GOT3 (cell line): Measurements from ENCODE around the gene LRRC37A2.
"Not testable (repeated sequence)": the region's sequence is repeated elsewhere in the genome, so short reads cannot be mapped to it uniquely, and the experiment has no call there.

Source experiments
- DNase-seq: peaks from one replicate; lab custom pipeline; 2025; ENCODE audit warnings: mixed read lengths; lab: John Stamatoyannopoulos, UW

Gene LRRC37A2

GRCh38 chr17:46512168-46512567, at the start of gene LRRC37A2:
LRRC37A2 (plus strand) TSS chr17:46512468; CDS start chr17:46512713, 245 bp downstream.
- DNase-seq = not testable (repeated sequence)

- DNase-seq = not testable (repeated sequence)
Measured at GRCh38 chr17:46467618-46468017, 44.6 kb upstream of the LRRC37A2 start.

- DNase-seq = not testable (repeated sequence)
Measured at GRCh38 chr17:46474489-46474888, 37.8 kb upstream of the LRRC37A2 start.

- DNase-seq = not testable (repeated sequence)
Measured at GRCh38 chr17:46475583-46475982, 36.7 kb upstream of the LRRC37A2 start.

- not testable (repeated sequence) for DNase-seq
Measured at GRCh38 chr17:46478823-46479222, 33.4 kb upstream of the LRRC37A2 start.

GRCh38 chr17:46481310-46481709, 31.0 kb upstream of the LRRC37A2 start:
- not testable (repeated sequence) for DNase-seq

- DNase-seq = not testable (repeated sequence)
Measured at GRCh38 chr17:46492021-46492420, 20.2 kb upstream of the LRRC37A2 start.

GRCh38 chr17:46499437-46500139, 12.7 kb upstream of the LRRC37A2 start:
- DNase-seq = not testable (repeated sequence)

- DNase-seq = not testable (repeated sequence)
Measured at GRCh38 chr17:46505896-46506295, 6.4 kb upstream of the LRRC37A2 start.

- not testable (repeated sequence) for DNase-seq
Measured at GRCh38 chr17:46534716-46535115, 22.4 kb downstream of the LRRC37A2 start.

- not testable (repeated sequence) for DNase-seq
Measured at GRCh38 chr17:46548607-46549006, 36.3 kb downstream of the LRRC37A2 start.

- DNase-seq = not testable (repeated sequence)
Measured at GRCh38 chr17:46559155-46559554, 46.9 kb downstream of the LRRC37A2 start.

GRCh38 chr17:46560048-46560447, 47.8 kb downstream of the LRRC37A2 start:
- DNase-seq = not testable (repeated sequence)

GRCh38 chr17:46566284-46566683, 54.0 kb downstream of the LRRC37A2 start:
- DNase-seq = not testable (repeated sequence)

GRCh38 chr17:46566980-46567379, 54.7 kb downstream of the LRRC37A2 start:
- DNase-seq = not testable (repeated sequence)

- DNase-seq = not testable (repeated sequence)
Measured at GRCh38 chr17:46571796-46572195, 59.5 kb downstream of the LRRC37A2 start.

GRCh38 chr17:46579083-46580075, 67.1 kb downstream of the LRRC37A2 start, which contains the start of gene ARL17A:
ARL17A (minus strand) TSS chr17:46579691; CDS start chr17:46576322, 3,369 bp downstream.
- not testable (repeated sequence) for DNase-seq

GRCh38 chr17:46580082-46580481, 67.8 kb downstream of the LRRC37A2 start:
- DNase-seq = not testable (repeated sequence)

GRCh38 chr17:46585444-46585843, 73.2 kb downstream of the LRRC37A2 start:
- not testable (repeated sequence) for DNase-seq

- DNase-seq = not testable (repeated sequence)
Measured at GRCh38 chr17:46590157-46591146, 78.2 kb downstream of the LRRC37A2 start, which contains the start of gene NSF. NSF (plus strand) TSS chr17:46590669; CDS start chr17:46590776, 107 bp downstream.

- not testable (repeated sequence) for DNase-seq
Measured at GRCh38 chr17:46591332-46591731, 79.1 kb downstream of the LRRC37A2 start.
